COLO829 (cell line): ENCODE measurements around the gene TMEM59.
"Not testable (repeated sequence)": the region's sequence is repeated elsewhere in the genome, so short reads cannot be mapped to it uniquely, and the experiment has no call there.

Experiments
- DNase-seq: peaks from one replicate; pipeline ENCODE4 v3.0.0; 2012; ENCODE audit warnings: low spot score

Gene TMEM59

GRCh38 chr1:54012008-54012325 lies 41.0 kb downstream of the TMEM59 start:
- no peak for DNase-seq

GRCh38 chr1:54011316-54012007 lies 41.5 kb downstream of the TMEM59 start:
- DNase-seq, result no peak

DNA sequence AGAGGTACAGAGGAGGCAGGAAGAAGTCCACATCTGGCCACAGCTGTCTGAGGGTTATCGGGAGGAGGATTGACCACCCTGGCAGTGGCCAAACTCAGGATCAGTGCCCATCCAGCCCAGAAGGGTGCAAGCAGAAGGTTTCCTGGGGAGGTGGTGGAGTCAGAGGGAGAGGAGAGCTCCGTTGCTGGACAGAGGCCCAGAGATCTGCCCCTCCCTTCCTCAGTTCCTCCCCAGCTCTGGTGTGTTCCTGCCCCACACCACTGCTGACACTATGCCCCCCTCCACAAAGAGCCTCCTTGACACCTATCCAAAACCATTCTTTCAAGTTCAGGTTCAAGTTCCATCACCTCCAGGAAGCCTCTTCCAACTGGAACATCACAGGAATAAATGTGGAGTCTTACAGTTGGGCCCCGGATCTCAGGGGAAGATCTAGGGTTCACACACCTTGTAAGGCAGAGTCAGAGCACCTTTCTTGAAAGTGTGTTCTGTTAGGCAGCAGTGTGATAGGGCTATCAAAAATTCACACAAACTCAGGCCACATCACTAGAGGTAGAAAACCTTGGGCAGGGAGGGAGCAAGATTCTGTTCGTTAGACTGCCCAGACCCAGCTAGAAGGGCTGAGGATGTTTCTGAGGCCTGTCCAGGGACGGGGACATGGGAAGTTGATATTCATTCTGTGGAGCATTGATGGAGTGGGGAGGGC lies 42.4 kb downstream of the TMEM59 start:
- no peak for DNase-seq

- no peak for DNase-seq
Measured at GRCh38 chr1:54009406-54009805, 43.6 kb downstream of the TMEM59 start.

DNA sequence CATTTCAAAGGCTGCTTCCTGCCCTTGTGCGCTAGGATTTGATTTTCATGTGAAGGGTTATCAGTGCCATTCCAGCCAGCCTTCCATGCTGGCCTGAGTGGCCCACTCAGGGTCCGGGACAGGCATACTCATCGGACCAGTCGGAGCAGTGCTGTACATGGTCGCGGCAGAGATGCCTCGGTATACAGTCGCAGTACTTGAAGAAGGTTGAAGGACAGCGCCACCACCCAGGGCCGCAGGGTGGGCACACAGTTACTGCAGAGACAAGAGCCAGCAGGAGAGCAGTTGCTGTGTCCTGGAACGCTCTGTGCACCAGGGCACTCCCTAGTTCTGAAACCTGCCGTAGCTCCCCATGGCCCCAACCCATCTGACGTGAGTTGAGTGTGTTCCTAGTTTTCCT lies 44.1 kb downstream of the TMEM59 start:
- no peak for DNase-seq

DNA sequence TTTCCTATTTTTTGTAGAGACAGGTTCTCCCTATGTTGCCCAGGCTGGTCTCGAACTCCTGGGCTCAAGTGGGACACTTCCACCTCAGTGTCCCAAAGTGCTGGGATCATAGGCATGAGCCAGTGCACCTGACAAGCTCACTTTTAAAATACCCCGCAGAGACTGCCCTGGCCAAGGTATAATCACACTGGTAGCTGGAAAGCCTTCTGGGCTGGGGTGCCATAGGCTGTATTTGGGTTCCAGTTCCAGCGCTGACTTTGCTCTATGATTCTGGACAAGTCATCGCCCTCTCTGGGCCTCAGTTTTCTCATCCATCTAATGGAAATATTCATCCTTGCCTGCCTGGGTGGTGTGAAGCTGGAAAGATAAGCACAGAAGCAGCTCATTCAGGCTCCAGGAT lies 45.4 kb downstream of the TMEM59 start:
- no peak for DNase-seq

DNA sequence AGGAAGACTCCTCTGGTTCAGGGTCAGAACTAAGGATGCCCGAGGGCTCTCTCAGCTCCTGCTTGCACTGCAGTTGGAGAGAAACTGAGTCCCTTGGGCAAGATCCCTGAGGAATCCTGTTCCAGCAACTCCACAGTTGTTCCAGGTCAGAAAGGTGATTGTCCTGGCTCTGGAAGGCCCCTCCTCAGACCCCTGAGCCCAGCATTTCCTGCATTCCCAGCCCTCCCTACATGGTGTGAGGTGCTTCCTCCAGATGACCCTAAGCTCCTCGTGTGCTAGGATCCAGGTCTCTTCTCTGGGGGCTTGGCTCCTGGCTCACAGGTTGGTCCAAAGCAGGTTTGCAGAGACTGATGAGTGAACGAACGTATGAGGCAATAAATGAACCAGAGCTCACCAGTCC lies 46.5 kb downstream of the TMEM59 start:
- no peak for DNase-seq

DNA sequence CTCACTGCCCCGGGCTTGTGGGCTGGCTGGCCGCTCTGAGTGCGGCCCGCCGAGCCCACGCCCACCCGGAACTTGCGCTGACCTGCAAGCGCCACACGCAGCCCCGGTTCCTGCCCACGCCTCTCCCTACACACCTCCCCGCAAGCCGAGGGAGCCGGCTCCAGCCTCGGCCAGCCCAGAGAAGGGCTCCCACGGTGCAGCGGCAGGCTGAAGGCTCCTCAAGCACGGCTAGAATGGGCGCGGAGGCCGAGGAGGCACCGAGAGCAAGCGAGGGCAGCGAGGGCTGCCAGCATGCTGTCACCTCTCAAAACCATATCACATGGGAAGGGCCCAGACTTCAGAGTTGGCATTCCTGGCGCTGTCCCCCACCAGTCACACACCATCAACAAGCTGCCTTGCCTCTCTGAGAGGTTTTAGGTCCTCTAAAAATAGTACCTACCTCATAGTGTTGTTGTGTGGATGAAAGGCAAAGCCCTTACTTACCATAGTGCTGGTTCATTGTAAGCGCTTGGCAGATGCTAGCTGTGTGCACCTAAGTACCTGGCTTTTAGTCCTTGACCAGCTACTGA lies 48.4 kb downstream of the TMEM59 start:
- DNase-seq, result no peak

DNA sequence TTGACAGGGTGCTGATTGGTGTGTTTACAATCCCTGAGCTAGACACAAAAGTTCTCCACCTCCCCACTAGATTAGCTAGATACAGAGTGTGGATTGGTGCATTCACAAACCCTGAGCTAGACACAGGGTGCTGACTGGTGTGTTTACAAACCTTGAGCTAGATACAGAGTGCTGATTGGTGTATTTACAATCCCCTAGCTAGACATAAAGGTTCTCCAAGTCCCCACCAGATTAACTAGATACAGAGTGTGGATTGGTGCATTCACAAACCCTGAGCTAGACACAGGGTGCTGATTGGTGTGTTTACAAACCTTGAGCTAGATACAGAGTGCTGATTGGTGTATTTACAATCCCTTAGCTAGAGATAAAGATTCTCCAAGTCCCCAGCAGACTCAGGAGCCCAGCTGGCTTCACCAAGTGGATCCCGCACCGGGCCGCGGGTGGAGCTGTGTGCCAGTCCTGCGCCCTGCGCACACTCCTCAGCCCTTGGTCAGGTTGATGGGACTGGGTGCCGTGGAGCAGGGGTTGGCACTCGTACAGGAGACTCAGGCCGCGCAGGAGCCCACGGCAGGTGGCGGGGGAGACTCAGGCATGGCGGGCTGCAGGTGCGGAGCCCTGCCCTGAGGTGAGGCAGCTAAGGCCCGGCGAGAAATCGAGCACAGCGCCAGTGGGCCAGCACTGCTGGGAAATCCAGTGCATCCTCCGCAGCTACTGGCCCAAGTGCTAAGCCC lies 49.1 kb downstream of the TMEM59 start:
- not testable (repeated sequence) for DNase-seq

GRCh38 chr1:54003249-54003646 lies 49.8 kb downstream of the TMEM59 start:
- DNase-seq, result no peak

- DNase-seq, result no peak
Measured at GRCh38 chr1:54002544-54003248, 50.3 kb downstream of the TMEM59 start.

GRCh38 chr1:54001591-54001990 lies 51.4 kb downstream of the TMEM59 start:
- DNase-seq, result no peak

GRCh38 chr1:53999920-54000319 lies 53.1 kb downstream of the TMEM59 start:
- no peak for DNase-seq

- no peak for DNase-seq
Measured at GRCh38 chr1:53998223-53998622, 54.8 kb downstream of the TMEM59 start.

- DNase-seq, result no peak
Measured at GRCh38 chr1:53995683-53996082, 57.3 kb downstream of the TMEM59 start.

DNA sequence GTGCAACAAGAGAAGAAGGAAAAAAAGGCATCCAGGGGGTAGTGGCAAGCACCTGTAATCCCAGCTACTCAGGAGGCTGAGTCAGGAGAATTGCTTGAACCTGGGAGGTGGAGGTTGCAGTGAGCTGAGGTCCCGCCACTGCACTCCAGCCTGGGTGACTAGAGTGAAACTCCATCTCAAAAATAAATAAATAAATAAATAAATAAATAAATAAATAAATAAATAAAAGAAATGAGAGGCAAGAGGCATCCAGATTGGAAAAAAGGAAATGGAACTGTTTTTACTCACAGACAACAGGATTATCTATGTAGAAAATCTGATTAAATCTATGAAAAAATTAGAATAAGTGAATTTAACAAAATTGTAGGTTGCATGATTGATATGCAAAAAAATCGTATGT lies 58.5 kb downstream of the TMEM59 start:
- not testable (repeated sequence) for DNase-seq

DNA sequence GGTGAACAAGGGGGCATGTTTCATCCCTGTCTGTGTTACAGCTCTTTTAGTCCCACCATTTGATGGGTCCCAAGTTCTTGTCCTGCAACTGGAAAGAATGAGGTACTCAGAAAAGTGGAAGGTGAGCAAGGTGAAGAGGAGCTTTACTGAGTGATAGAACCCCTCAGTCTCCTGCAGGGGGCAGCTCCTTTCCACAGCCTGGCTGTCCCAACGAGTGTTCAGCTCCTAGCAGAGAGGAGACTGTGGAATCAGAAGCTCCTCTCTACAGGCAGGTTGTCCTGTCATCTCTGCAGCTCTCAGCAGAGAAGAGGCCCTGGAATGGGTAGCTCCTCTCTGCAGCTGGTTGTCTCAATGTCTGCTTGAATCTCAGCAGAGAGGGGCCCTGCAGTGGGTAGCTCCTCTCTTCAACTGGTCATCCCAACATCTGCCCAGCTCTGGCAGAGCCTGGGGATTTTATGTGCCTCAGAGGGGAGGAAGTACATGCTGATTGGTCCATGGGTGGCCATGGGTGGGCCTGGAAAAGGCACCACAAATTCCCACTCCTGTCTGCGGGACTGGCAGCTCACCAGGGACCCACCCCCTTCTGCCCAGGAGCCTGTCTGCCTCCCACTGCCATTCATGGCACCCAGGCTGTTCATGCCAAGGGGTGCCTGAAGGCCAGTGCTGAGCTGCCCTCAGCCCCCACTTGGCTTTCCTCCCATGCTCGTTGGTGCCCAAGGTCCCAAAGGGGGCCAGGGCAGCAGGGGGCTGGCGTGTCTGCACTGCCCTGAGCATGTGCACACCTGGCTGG lies 60.7 kb downstream of the TMEM59 start:
- DNase-seq, result no peak

GRCh38 chr1:53987880-53988279 lies 65.1 kb downstream of the TMEM59 start:
- no peak for DNase-seq

DNA sequence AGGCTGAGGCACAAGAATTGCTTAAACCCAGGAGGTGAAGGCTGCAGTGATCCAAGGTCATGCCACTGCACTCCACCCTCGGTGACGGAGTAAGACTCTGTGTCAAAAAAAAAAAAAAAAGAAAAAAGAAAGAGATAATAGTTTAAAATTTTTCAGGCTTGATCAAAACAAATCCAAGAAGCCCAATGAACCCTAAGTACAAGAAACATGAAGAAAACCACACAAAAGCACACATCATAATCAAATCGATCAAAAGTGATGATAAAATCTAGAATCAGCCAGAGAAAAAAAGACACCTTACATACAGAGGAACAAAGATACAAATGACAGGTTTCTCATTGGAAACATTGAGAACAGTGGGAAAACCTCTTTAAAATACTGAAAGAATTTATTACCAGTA lies 66.5 kb downstream of the TMEM59 start:
- DNase-seq, result no peak

GRCh38 chr1:53984726-53985125 lies 68.3 kb downstream of the TMEM59 start:
- DNase-seq, result no peak

- DNase-seq, result no peak
Measured at GRCh38 chr1:53982763-53983104, 70.3 kb downstream of the TMEM59 start.
